ENCODE measurements around the gene PECR. TPM values are rescaled to one million over a fixed set of nuclear protein-coding genes. Genes with fewer than 3 reads are reported as not detected.

Gene PECR
- total and polyA plus RNA-seq, 10 of the 15 experiments (the other 5 are each of a cell fraction or from before 2014, with no cell fraction given), result 7.6 to 37.4 (median 25.7) TPM

GRCh38 chr2:215994911-215995310 lies 86.7 kb downstream of the PECR start:
- POLR2A ChIA-PET, result interaction anchor here (0.5 kb wide), 1 partner anchor 11 kb away, joined by 3 read pairs; no protein-coding TSS in a partner anchor
- no peak for TF ChIP-seq PKNOX1 (IDR thresholded peaks at IDR 0.05)
- no peak for TF ChIP-seq ZSCAN29 (IDR thresholded peaks at IDR 0.05)
- TF ChIP-seq RB1 (IDR thresholded peaks at IDR 0.05; ENCODE audit: borderline replicate concordance), result no peak
- no peak for TF ChIP-seq TCF3 (IDR thresholded peaks at IDR 0.05; ENCODE audit: borderline replicate concordance, insufficient read depth, low read depth, low read length)
- no peak for TF ChIP-seq E2F4 (IDR thresholded peaks at IDR 0.05; ENCODE audit: low read depth, low read length)
- TF ChIP-seq SMARCA5 (IDR thresholded peaks at IDR 0.05), result no peak
- no peak for TF ChIP-seq GABPA (IDR thresholded peaks at IDR 0.05; ENCODE audit: low read depth)
- TF ChIP-seq PRDM15 (CRISPR knock-in tag; IDR thresholded peaks at IDR 0.05), result no peak
- no peak for TF ChIP-seq HDAC6 (IDR thresholded peaks at IDR 0.05; ENCODE audit: unreplicated experiment)
- no peak for TF ChIP-seq POLR2AphosphoS5 (IDR thresholded peaks at IDR 0.05; ENCODE audit: low read length)
- no peak for TF ChIP-seq SIX5 (IDR thresholded peaks at IDR 0.05; ENCODE audit: low read depth, low read length, severe bottlenecking)
- no peak for TF ChIP-seq RUNX3 (IDR thresholded peaks at IDR 0.05; ENCODE audit: low read length)
- no peak for TF ChIP-seq CHD1 (IDR thresholded peaks at IDR 0.05; ENCODE audit: low read depth, low read length)
- TF ChIP-seq REST (IDR thresholded peaks at IDR 0.05; ENCODE audit: low read depth, low read length), result no peak
- no peak for TF ChIP-seq HDGF (IDR thresholded peaks at IDR 0.05)
- TF ChIP-seq NFXL1 (IDR thresholded peaks at IDR 0.05; ENCODE audit: borderline replicate concordance), result no peak

More at GRCh38 chr2:215994911-215995310, 86.7 kb downstream of the PECR start:
- no peak overlapping the region for H3K4me2 ChIP-seq (ENCODE audit: control insufficient read depth, insufficient read depth)
- WGBS (ENCODE audit: insufficient coverage, insufficient replicate concordance, low lambda C conversion rate, missing lambda C conversion rate), result 98% methylated on average over 4 of the region's 4 CpGs
- H3K79me2 ChIP-seq (ENCODE audit: control insufficient read depth, insufficient read depth, low read length), result peaks cover 27% of the 10 kb centered on the region
- H3K27ac ChIP-seq (ENCODE audit: control insufficient read depth, insufficient read depth), result no peak overlapping the region
- H3K4me3 ChIP-seq, result no peak overlapping the region
- no peak for ATAC-seq
- ChIA-PET CTCF (interaction anchor here (1.3 kb wide), 1 partner anchor 30 kb away, joined by 3 read pairs; no protein-coding TSS in a partner anchor), SMC1A (ENCODE audit: uncharacterized antibody, unreplicated experiment) (no interaction called here), RAD21 (ENCODE audit: unreplicated experiment) (no interaction called here)
- no peak overlapping the region for H2AFZ ChIP-seq (ENCODE audit: control insufficient read depth, low read depth, low read length)
- BruUV-seq (replicated peaks), result TSS peak; percentile 59
- H3K9me3 ChIP-seq (replicated peaks; ENCODE audit: control insufficient read depth, insufficient read depth, low read length), result peaks cover 2% of the 10 kb centered on the region; the same call in 1 of the 3 replicates
- H3K4me1 ChIP-seq (ENCODE audit: control insufficient read depth, insufficient read depth, low read length), result no peaks in the 10 kb centered on the region
- DNase-seq (ENCODE audit: low read depth, low spot score), result no peak
- no peaks in the 10 kb centered on the region for H3K27me3 ChIP-seq (replicated peaks in 1 of 2; ENCODE audit: control insufficient read depth in 2 of 2, insufficient read depth in 2 of 2, low read length in 1 of 2)
- H3K9ac ChIP-seq (ENCODE audit: control insufficient read depth, insufficient read depth, low read length), result no peak overlapping the region
- H3K36me3 ChIP-seq (ENCODE audit: control insufficient read depth in 2 of 2, insufficient read depth in 2 of 2, low read length in 1 of 2), result peaks cover 7 to 9% of the 10 kb centered on the region in 2 experiments; a peak in 3 of 4 replicates
- in situ Hi-C loops (cut with MboI), result no loop called here
- H4K20me1 ChIP-seq (ENCODE audit: control insufficient read depth, insufficient read depth), result no peaks in the 10 kb centered on the region
- no peak for FAIRE-seq
- intact Hi-C loops (cut with micrococcal nuclease; ENCODE audit: unreplicated experiment), result no loop called here

Measured in GM12878 (cell line).